GM19397 (cell line): ENCODE results near the gene FAM171A1.
"Not testable (repeated sequence)": the region's sequence is repeated elsewhere in the genome, so short reads cannot be mapped to it uniquely, and the experiment has no call there.

Experiments used
- ATAC-seq: cut with Tn5 transposase; IDR thresholded peaks from one replicate; pipeline ENCODE4 v1.9.1; 2021; ENCODE audit warnings: mild to moderate bottlenecking, moderate library complexity; ENCODE audit not compliant: unreplicated experiment

FAM171A1 gene

DNA sequence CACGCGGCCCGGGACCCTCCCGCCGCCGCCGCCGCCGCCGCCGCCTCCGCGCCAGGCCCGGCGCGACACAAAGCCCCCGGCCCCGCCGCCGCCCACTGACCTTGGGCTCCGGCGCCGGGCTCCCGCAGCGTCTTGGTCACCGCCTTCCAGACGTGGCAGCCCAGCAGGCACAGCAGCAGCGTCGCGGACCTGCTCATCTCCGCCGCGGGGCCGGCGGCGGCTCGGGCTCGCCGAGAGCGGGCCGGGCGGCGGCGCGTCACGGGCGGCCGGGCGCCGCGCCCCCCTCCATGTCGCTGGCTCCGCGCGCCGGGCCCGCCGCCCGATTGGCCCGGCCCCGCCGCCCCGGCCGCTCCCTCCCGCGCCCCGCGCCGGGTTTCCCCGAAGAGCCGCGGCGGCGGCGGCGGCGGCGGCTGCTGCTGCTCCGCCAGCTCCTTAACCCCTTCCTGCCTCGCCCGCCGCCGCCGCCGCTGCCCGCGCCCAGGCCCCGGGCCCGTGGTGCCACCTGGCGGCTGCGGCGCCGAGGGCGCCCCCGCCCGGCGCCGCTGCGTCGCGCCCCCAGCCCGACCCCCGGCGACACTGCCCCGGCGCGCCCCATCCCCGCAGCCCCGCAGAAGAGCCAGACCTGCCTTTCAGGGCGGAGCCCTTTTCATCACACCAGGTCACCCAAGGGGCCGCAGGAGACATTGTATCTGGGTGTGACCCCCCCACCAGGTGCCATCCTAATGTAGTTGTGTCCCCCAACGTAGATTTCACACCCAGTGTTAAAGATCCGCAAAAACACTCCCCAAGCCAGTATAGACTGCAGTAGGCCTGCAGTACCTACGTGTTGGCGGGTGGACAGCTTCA, at the start of gene FAM171A1:
FAM171A1 (minus strand) TSS at position 434 of the 846 bp plus-strand sequence; CDS start at position 197, 237 bp downstream.
- no peak for ATAC-seq

DNA sequence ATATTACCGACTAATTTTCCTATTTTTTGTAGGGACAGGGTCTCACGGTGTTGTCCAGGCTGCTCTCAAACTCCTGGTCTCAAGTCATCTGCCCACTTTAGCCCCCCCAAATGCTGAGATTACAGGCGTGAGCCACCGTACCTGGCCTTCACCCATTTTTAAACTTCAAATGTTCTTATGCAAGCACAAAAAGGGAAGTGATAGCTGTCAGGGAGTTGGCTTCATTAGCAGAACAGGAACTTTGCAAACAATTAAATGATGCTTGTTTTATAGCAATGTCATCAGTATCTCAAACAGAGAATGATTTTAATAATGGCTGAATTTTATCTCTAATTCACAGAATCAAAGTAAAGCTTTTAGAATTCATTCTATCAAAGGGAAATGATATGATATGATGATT, 49.8 kb upstream of the FAM171A1 start:
- no peak for ATAC-seq

DNA sequence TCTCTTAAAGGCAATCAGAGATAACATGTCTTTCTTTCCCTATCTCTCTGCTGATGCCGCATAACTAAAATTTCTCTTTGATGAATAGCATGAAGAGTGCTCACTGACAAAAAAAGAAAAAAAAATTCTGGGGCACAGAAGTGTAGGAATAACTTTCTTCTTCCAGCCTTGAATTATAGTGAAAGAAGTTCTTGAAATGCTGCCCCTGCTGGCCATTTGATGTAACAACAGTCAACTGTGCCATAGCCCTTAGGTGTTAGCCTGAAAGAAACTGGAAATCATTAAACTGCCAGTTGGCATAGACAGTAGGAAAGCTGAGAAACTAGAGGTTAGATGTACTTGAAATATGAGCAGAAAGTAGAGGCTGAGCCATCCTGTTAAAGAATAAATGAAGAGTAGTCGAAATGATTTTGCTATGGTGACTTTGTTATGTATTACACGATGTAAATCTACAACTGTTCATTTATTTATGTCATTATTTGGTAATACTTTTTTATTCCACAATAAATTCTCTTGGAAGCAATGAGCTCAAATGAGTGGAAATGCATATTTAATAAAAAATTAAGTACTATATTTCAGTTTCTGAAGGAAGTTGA, 48.3 kb upstream of the FAM171A1 start:
- no peak for ATAC-seq

DNA sequence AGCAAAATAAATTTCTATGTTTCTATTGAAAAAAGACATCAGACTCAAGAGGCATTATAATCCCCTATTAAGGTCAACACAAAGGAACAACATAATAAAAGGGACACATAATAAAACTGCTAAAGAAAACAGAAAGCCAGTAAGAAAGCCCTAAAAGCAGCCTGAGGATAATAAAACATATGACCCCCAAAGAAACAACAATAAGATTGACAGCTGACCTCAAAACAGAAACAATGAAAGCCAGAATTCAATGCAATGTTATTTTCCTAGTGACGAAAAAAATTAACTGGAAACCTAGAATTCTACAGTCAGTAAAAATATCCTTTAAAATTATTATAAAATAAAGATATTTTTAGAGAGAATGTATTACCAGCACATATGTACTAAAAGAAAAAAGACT, 44.9 kb upstream of the FAM171A1 start:
- ATAC-seq: no peak

DNA sequence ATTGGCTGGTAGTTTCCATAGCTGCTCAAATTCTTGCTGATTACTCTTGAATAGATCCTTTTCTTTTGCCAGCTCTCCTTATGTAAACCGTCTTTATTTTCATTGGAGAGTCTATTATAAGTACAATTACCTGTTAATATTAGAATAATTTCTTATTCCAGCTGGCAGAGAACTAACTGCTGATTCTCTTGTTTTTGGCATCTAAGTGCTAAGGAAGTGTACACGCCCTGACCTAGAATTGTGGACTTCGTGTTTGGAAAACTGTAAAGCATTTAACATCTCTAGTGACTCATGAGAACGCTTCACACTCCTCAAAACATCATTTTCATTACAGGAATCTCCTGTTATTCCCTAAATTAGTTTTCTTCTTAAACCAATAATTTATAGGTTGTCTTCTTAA, 39.9 kb upstream of the FAM171A1 start:
- ATAC-seq: no peak

DNA sequence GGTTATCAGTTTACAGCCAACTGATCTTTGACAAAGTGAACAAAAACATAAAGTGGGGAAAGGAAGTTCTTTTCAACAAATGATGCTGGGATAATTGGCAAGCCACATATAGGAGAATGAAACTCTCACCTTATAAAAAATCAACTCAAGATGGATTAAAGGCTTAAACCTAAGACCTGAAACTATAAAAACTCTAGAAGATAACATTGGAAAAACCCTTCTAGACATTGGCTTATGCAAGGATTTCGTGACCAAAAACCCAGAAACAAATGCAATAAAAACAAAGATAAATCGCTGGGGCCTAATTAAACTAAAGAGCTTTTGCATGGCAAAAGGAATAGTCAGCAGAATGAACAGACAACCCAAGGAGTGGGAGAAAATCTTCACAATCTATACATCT, 38.3 kb upstream of the FAM171A1 start:
- not testable (repeated sequence) for ATAC-seq

DNA sequence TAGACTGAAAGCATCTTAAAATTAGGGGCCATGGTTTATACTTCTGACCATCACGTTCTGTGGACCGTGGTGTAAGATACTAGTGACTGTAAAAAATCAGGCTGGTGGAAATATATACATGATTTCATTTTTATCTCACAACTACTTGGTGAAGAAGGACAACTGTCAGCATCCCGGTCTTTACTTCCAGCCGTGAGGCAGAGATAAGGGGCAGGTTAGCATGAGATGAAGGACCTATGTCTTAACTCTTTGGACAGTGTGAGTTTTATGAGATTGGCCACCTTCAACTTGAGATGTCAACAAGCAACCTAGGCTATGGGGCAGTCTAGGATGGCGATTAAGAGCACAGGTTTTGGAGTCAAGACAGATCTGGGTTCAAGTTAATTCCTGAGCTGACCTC, 37.5 kb upstream of the FAM171A1 start:
- no peak for ATAC-seq

DNA sequence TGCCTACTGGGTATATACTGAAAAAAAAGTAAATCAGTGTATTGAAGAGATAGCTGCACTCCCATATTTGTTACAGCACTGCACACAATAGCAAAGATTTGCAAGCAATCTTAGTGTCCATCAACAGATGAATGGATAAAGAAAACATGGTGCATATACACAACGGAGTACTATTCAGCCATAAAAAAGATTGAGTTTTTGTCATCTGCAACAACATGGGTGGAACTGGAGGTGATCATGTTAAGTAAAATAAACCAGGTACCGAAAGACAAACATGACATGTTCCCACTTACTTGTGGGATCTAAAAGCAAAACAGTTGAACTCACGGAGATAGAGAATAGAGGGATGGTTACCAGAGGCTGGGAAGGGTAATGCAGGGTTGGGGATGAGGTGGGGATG, 34.2 kb upstream of the FAM171A1 start:
- ATAC-seq: no peak

DNA sequence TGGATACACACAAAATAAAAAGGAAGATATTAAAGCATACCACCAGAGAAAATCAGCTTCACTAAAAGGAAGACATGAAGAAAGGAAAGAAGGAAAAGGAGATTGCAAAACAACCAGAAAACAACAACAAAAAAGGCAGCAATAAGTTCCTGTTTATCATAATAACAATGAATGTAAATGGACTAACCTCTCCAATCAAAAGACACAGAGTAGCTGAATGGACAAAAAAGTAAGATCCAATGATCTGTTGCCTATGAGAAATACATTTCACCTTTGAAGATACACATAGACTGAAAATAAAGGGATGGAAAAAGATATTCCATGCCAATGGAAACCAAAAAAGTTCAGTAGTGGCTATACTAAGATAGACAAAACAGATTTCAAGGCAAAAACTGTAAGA, 30.3 kb upstream of the FAM171A1 start:
- no peak for ATAC-seq

DNA sequence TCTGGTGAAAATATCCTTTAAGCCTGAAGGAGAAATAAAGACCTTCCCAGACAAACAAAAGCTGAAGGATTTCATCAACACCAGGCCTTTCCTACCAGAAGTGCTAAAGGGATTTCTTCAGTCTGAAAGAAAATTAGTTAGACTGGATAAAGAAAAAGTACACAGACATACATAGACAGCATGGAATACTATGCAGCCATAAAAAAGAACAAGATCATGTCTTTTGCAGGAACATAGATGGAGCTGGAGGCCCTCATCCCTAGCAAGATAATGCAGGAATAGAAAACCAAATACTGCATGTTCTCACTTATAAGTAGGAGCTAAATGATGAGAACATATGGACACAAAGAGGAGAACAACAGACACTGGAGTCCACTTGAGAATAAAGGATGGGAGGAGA, 29.4 kb upstream of the FAM171A1 start:
- ATAC-seq: not testable (repeated sequence)

DNA sequence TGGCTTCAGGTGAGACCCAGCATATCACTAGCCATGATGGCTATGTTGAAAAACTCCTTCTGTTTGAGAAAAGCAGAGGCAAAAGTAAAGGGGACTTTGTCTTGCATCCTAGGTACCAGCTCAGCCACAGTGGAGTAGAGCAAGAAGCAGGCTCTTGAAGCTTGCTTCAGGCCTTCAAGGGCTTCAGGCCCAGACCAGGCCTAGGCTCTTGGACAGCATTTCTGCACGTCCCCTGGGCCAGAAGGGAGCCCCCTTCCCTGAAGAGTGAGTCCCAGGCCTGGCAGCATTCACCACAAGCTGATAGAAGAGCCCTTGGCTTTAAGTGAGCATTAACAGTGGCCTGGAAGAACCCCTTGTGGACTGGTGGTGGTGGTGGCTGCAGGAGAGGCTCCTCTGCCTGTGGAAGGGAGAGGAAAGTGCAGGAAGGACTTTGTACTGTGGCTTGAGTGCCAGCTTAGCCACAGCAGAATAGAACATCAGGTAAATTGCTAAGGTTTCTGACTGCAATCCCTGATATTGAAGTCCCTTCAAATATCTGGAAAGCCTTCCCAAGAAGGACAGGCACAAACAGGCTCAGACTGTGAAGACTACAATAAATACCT, 28.1 kb upstream of the FAM171A1 start:
- no peak for ATAC-seq

DNA sequence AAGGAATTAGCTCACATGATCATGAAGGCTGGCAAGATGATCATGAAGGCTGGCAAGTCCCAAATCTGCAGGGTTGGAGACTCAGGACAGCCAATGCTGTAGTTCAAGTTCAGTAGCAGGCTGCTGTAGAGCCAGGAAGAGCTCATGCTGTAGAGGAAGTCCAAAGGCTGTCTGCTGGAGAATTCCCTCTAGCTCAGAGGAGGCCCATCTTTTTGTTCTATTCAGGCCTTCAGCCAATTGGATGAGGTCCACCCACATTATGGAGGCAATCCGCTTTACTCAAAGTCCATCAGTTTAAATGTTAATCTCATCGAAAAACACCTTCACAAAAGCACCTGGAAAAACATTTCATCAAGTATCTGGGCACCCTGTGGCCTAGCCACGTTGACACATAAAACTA, 24.8 kb upstream of the FAM171A1 start:
- no peak for ATAC-seq

DNA sequence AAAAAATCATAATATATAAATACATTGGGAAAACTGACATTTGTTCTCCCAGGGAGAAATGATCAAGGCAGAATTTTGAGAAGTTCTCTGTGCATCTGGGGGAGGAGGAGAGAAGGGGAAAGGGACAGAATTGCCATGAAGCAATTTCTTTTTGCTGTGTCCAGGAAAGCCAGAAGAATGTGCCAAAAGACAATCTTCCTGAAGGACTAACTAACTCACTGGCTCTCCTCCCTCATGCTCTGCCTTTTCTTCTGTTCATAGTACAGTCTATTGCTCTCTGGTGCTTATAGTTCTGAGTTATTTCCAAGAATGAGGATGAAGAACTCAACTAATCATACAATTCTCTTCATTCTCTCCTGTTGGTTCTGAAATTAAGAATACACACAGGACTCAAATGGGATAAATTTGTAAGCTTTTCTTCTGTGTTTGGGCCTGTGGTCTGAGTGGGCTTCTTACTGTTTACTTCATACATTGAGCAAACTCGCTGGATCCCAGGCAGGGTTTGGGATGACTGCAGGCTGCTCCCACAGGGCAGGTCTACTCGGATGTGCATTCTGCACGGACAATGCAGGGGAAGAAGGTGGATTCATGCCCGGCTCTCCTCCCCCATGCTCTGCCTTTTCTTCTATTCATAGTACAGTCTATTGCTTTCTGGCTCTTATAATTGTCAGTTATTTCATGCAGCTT, 22.2 kb upstream of the FAM171A1 start:
- ATAC-seq: no peak

DNA sequence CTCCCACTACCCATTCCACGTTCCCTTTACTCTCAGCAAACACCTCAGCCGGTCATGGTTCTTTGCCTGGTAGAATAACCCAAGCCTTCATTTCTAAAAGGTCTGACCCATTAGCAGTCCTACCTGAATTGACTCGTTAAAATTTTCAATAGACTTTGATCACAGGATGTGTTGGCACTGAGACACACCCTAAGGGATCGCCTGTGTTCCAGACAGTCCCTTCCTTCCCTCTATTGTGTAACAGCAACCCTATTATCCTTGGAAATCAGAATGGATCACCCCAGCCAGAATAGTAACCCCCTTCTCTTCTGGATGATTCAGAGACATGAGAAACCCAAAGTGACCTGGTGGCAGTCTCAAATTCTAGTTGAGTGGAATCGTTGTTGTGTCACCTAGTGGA, 20.4 kb upstream of the FAM171A1 start:
- no peak for ATAC-seq

DNA sequence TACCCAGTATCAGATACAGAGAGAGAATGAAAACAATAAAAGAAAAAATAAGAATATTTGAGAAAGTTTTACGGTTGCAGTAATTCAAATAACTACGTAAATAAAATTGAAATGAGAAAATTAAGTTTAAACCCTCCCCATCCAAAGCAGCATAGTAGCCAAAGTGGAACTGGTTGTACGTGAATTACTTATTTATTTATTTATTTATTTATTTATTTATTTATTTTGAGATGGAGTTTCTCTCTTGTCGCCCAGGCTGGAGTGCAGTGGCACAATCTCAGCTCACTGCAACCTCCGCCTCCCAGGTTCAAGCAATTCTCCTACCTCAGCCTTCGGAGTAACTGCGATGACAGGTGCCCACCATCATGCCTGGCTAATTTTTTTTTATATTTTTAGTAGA, 17.1 kb upstream of the FAM171A1 start:
- not testable (repeated sequence) for ATAC-seq

DNA sequence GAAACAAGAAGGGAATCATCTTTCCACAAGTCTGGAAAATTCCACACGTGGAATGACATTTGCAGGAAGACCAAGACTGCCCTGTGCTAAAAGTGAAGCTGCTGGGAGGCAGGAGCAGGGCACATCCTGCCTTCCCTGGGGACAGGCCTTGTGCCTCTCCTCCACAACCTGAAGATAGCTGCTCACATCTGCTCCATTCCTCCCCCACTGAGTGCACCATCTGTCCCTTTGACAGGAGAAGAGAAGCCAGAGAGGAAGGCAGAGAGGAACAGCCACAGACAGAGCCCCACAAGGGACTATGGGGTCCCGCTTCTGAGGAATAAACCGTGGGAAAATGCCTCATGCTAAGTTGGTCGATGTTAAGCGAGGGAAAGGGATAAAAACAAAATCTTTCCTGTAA, 15.9 kb upstream of the FAM171A1 start:
- ATAC-seq: no peak

DNA sequence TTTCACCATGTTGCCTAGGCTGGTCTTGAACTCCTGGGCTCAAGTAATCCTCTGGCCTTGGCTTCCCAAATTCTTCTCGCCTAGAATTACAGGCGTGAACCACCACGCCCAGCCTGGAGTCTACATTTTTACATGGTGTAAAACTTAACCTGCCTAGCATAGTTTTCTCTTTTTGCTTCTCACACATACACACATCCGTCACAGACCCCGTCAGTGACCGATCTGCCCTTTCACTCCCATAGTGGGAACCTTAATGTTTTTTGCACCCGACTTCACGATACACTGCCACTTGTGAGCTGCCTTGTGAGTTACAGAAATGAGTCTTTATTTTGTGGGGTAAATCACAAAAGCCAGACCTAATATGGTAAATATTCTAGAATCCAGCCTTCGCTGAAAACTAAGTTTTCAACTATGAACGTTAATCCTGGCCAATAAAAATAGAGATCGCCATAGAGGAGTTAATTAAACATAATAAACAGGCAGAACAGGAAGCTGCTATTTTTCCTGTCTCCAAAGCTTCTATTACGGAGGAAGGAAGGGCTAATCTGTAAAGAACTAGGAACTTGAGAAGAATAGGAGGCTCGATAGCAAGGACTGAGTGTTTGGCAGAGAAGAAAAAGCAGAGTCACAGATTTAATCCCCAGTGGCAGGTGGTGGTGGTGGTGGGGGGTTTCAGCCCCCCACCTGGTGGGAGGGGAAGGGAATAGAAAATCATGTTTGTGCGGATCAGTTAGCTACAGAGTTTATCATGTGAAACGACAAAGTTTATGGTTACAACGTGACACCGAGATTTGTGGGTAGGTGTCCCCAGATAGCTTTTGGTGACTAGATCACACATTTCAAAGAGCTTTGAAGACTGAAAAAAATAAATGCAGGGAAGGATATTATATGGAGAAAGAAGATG, 14.7 kb upstream of the FAM171A1 start:
- ATAC-seq: no peak

DNA sequence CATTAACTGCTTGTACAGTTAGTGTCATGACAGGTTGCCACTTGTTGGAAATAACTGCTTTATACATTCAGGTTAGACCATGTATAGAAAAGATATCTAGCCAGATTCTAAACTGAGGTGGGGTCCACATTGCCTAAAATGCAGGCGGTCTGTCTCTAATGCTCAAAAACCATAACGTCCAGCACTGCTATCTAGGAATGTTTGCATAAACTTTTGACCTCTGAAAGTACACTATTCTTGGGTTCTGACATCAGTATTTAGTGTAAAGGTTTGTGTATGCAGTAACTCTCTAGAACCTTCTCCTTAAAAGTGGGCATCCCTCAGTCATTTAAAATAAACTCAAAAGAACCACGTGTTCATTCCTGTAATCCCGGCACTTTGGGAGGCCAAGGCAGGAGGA, 10.3 kb upstream of the FAM171A1 start:
- no peak for ATAC-seq

DNA sequence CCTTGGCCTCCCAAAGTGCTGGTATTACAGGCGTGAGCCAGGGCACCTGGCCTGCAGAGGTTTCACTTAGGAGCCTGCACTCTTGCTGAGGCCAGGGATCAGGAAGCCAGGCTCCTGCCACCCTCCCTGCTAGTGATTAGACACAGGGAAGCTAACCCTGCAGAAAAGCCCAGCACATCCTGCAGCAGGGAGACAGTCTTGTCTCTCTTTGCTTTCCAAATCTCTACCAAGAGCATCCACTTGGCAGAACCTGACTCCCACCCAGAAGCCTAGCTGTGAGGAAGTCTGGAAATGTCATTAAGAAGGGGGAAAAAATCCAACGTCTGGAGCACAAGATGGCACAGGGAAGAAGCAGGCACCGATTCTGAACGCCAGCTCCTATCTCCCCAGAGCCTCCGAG, 8.0 kb upstream of the FAM171A1 start:
- ATAC-seq: no peak

DNA sequence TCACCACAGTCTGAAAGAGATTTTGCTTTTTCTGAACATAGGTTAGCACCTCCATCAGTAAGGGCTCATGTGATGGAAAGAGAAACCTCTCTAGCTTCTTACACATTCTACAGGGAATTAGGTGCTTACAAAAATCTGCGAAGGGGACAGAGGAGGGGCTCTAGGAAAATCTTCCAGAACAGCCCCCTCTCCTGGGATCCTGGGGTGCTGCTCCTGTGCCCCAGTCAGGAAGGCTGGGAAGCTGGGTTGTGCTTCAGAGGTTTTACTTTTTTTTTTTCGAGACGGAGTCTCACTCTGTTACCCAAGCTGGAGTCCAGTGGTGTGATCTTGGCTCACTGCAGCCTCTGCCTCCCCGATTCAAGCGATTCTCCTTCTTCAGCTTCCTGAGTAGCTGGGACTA, 7.5 kb upstream of the FAM171A1 start:
- ATAC-seq: no peak

DNA sequence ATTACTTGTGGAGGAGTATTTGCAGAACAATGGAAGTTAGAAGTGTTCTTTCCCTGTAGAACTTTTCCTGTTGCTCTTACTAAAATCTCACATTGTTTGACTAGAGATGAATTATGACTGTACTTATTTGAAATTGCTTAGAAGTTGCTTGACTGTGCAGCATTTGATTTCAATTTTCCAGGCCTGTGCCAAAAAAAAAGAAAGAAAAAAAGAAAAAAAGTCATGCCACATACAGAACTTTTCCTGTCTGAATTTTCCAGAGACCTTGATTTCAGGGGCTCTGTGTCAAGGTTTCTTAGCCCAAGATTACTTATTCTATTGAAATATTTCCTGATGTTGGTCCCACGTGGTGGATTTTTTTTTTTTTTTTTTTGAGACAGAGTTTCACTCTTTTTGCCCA, 3.5 kb upstream of the FAM171A1 start:
- no peak for ATAC-seq
